Measurements from ENCODE around the gene ACOT11. TPM values are rescaled to one million over a fixed set of nuclear protein-coding genes. Genes with fewer than 3 reads are reported as not detected.

ACOT11 gene
- total and polyA plus RNA-seq, 10 of the 15 experiments (the other 5 are each of a cell fraction or from before 2014, with no cell fraction given) = 0.04 to 0.85 (median 0.39) TPM; not detected in 1

GRCh38 chr1:54501849-54502248, 46.2 kb upstream of the ACOT11 start:
- BruUV-seq (replicated peaks) = no TSS peak
- TF ChIP-seq REST (IDR thresholded peaks at IDR 0.05; ENCODE audit: low read depth, low read length) = no peak
- no peak for TF ChIP-seq E2F4 (IDR thresholded peaks at IDR 0.05; ENCODE audit: low read depth, low read length)
- no peak for TF ChIP-seq ATF7 (IDR thresholded peaks at IDR 0.05; ENCODE audit: low read depth)
- TF ChIP-seq MYB (IDR thresholded peaks at IDR 0.05; ENCODE audit: borderline replicate concordance, low read depth, low read length) = no peak
- no peak for TF ChIP-seq IKZF2 (IDR thresholded peaks at IDR 0.05)
- no peak for TF ChIP-seq CUX1 (IDR thresholded peaks at IDR 0.05; ENCODE audit: insufficient replicate concordance, low read depth, low read length)
- no peak for TF ChIP-seq ASH2L (IDR thresholded peaks at IDR 0.05; ENCODE audit: borderline replicate concordance, low read depth)
- no peak for TF ChIP-seq ZBED1 (IDR thresholded peaks at IDR 0.05; ENCODE audit: borderline replicate concordance)
- no peak for TF ChIP-seq SREBF2 (IDR thresholded peaks at IDR 0.05; ENCODE audit: low read length)
- no peak for TF ChIP-seq SP1 (IDR thresholded peaks at IDR 0.05; ENCODE audit: low read depth, low read length)
- no peak for TF ChIP-seq HDGF (IDR thresholded peaks at IDR 0.05)

More at GRCh38 chr1:54501849-54502248, 46.2 kb upstream of the ACOT11 start:
- H3K79me2 ChIP-seq (ENCODE audit: control insufficient read depth, insufficient read depth, low read length) = no peaks in the 10 kb centered on the region
- POLR2A ChIA-PET = no interaction called here
- in situ Hi-C loops (cut with MboI) = no loop called here
- H3K36me3 ChIP-seq (ENCODE audit: control insufficient read depth in 2 of 2, insufficient read depth in 2 of 2, low read length in 1 of 2) = no peaks in the 10 kb centered on the region
- H4K20me1 ChIP-seq (ENCODE audit: control insufficient read depth, insufficient read depth) = no peaks in the 10 kb centered on the region
- no peak overlapping the region for H2AFZ ChIP-seq (ENCODE audit: control insufficient read depth, low read depth, low read length)
- no peak overlapping the region for H3K27ac ChIP-seq (ENCODE audit: control insufficient read depth, insufficient read depth)
- no peaks in the 10 kb centered on the region for H3K4me1 ChIP-seq (ENCODE audit: control insufficient read depth, insufficient read depth, low read length)
- no peak overlapping the region for H3K9ac ChIP-seq (ENCODE audit: control insufficient read depth, insufficient read depth, low read length)
- 8% methylated on average over 5 of the region's 5 CpGs for whole genome bisulfite sequencing (ENCODE audit: insufficient coverage, insufficient replicate concordance, low lambda C conversion rate, missing lambda C conversion rate)
- SMC1A ChIA-PET (ENCODE audit: uncharacterized antibody, unreplicated experiment) = no interaction called here
- H3K9me3 ChIP-seq (replicated peaks; ENCODE audit: control insufficient read depth, insufficient read depth, low read length) = peaks cover 3% of the 10 kb centered on the region; the same call in 1 of the 3 replicates
- CTCF ChIA-PET = no interaction called here
- RAD21 ChIA-PET (ENCODE audit: unreplicated experiment) = no interaction called here
- no peak for FAIRE-seq
- no peak for ATAC-seq
- H3K4me3 ChIP-seq = no peak overlapping the region
- DNase-seq (ENCODE audit: low read depth, low spot score) = no peak
- H3K27me3 ChIP-seq (replicated peaks in 1 of 2; ENCODE audit: control insufficient read depth in 2 of 2, insufficient read depth in 2 of 2, low read length in 1 of 2) = peaks cover 6 to 9% of the 10 kb centered on the region in 2 experiments; a peak in 3 of 4 replicates
- H3K4me2 ChIP-seq (ENCODE audit: control insufficient read depth, insufficient read depth) = no peak overlapping the region
- intact Hi-C loops (cut with micrococcal nuclease; ENCODE audit: unreplicated experiment) = loop anchor here (5.0 kb wide), 1 partner anchor 310 kb away; no protein-coding TSS in a partner anchor
